OCI-LY1 (cell line): Measurements from ENCODE around the gene DLEC1.
"Not testable (repeated sequence)": the region's sequence is repeated elsewhere in the genome, so short reads cannot be mapped to it uniquely, and the experiment has no call there.

Experiments
- H2AFZ ChIP-seq: fragments of 200-600 bp; sonication (generic), shearing (Covaris generic); 2 replicates; pipeline ENCODE4 v1.6.0; 2014; ENCODE audit warnings: antibody characterized with exemption, mild to moderate bottlenecking, low read length
- H3F3A ChIP-seq: fragments of 200-600 bp; sonication (generic), shearing (Covaris generic); 2 replicates; pipeline ENCODE4 v1.6.0; 2014; ENCODE audit warnings: mild to moderate bottlenecking, antibody characterized with exemption, low read length, moderate library complexity; ENCODE audit not compliant: insufficient read depth
- H3K27ac ChIP-seq: fragments of 200-600 bp; sonication (generic); 2 replicates; pipeline ENCODE4 v1.5.1; 2014; ENCODE audit warnings: low read length, mixed run types, mild to moderate bottlenecking, low read depth; ENCODE audit not compliant: poor library complexity, severe bottlenecking
- H3K27me3 ChIP-seq: fragments of 200-600 bp; sonication (generic); 2 replicates; pipeline ENCODE4 v1.6.0; 2014; ENCODE audit warnings: antibody characterized with exemption, mild to moderate bottlenecking, low read length, moderate library complexity; ENCODE audit not compliant: insufficient read depth
- H3K36me3 ChIP-seq: fragments of 200-600 bp; sonication (generic); 2 replicates; pipeline ENCODE4 v1.6.1; 2014; ENCODE audit warnings: mild to moderate bottlenecking, antibody characterized with exemption, low read length, moderate library complexity, mixed read lengths; ENCODE audit not compliant: insufficient read depth
- H3K4me1 ChIP-seq: fragments of 200-600 bp; sonication (generic); 2 replicates; pipeline ENCODE4 v1.5.1; 2014; ENCODE audit warnings: mild to moderate bottlenecking, low read length, moderate library complexity; ENCODE audit not compliant: insufficient read depth, severe bottlenecking
- H3K4me2 ChIP-seq: fragments of 200-600 bp; sonication (generic), shearing (Covaris generic); 2 replicates; pipeline ENCODE4 v1.6.1; 2014; ENCODE audit warnings: low read length
- H3K4me3 ChIP-seq: fragments of 200-600 bp; sonication (generic); 2 replicates; pipeline ENCODE4 v1.5.1; 2014; ENCODE audit warnings: low read length, low read depth, mild to moderate bottlenecking, mixed read lengths; ENCODE audit not compliant: poor library complexity, severe bottlenecking
- H3K79me2 ChIP-seq: fragments of 200-600 bp; shearing (Covaris generic); 2 replicates; pipeline ENCODE4 v1.6.1; 2016; ENCODE audit warnings: mixed run types, low read length, mixed read lengths; ENCODE audit not compliant: insufficient read depth
- H3K9ac ChIP-seq: fragments of 200-600 bp; sonication (generic), shearing (Covaris generic); 2 replicates; pipeline ENCODE4 v1.6.1; 2014; ENCODE audit warnings: mild to moderate bottlenecking, low read length, mixed read lengths
- H3K9me2 ChIP-seq: fragments of 200-600 bp; sonication (generic), shearing (Covaris generic); 2 replicates; pipeline ENCODE4 v1.6.1; 2014; ENCODE audit warnings: low read depth, mild to moderate bottlenecking, low read length, mixed read lengths
- H3K9me3 ChIP-seq: fragments of 200-600 bp; shearing (Covaris generic); 2 replicates; pipeline ENCODE4 v1.6.1; 2014; ENCODE audit warnings: low read length, mixed read lengths
- H4K20me1 ChIP-seq: fragments of 200-600 bp; sonication (generic), shearing (Covaris generic); 2 replicates; pipeline ENCODE4 v1.6.0; 2016; ENCODE audit warnings: mild to moderate bottlenecking, low read length; ENCODE audit not compliant: insufficient read depth
- CTCF ChIP-seq: fragments of 200-600 bp; sonication (generic), shearing (Covaris generic); IDR thresholded peaks from 2 replicates; pipeline ENCODE4 v1.5.1; 2017; ENCODE audit warnings: mild to moderate bottlenecking, antibody characterized with exemption, low read length, moderate library complexity, mixed read lengths
- EZH2 ChIP-seq: fragments of 200-600 bp; sonication (generic), shearing (Covaris generic); IDR thresholded peaks from 2 replicates; pipeline ENCODE4 v1.8.0; 2017; ENCODE audit warnings: borderline replicate concordance, mixed run types, mild to moderate bottlenecking, antibody characterized with exemption, low read length, moderate library complexity, mixed read lengths

The DLEC1 gene

GRCh38 chr3:38131621-38132369 is 92.8 kb downstream of the DLEC1 start:
- Histone ChIP-seq H3F3A (no peaks in the 10 kb centered on the region), H3K4me1 (peaks cover 13% of the 10 kb centered on the region), H3K27me3 (no peaks in the 10 kb centered on the region), H3K4me3 (no peak overlapping the region), H4K20me1 (no peaks in the 10 kb centered on the region), H3K9me2 (no peaks in the 10 kb centered on the region), H3K9ac (no peak overlapping the region), H3K36me3 (peaks cover 61% of the 10 kb centered on the region), H3K79me2 (no peaks in the 10 kb centered on the region), H3K4me2 (no peak overlapping the region), H2AFZ (no peak overlapping the region), H3K9me3 (no peaks in the 10 kb centered on the region), H3K27ac (no peak overlapping the region)
- TF ChIP-seq CTCF (peak; percentile 83), EZH2 (no peak)

GRCh38 chr3:38133209-38133556 is 94.2 kb downstream of the DLEC1 start:
- no peak for TF ChIP-seq EZH2
- no peak for TF ChIP-seq CTCF
- Histone ChIP-seq H3K27ac (no peak overlapping the region), H3K9me2 (no peaks in the 10 kb centered on the region), H3K4me1 (peaks cover 21% of the 10 kb centered on the region), H3K4me2 (no peak overlapping the region), H4K20me1 (no peaks in the 10 kb centered on the region), H3K27me3 (no peaks in the 10 kb centered on the region), H3K4me3 (no peak overlapping the region), H3K9ac (no peak overlapping the region), H3F3A (no peaks in the 10 kb centered on the region), H2AFZ (no peak overlapping the region), H3K9me3 (no peaks in the 10 kb centered on the region), H3K79me2 (no peaks in the 10 kb centered on the region), H3K36me3 (peaks cover 50% of the 10 kb centered on the region)

- Histone ChIP-seq H3K9me3 (no peaks in the 10 kb centered on the region), H4K20me1 (no peaks in the 10 kb centered on the region), H3K4me1 (peaks cover 22% of the 10 kb centered on the region)
Observed at GRCh38 chr3:38133557-38134405, 94.8 kb downstream of the DLEC1 start.

GRCh38 chr3:38134517-38135143 is 95.6 kb downstream of the DLEC1 start:
- H3K9me3 ChIP-seq, H3K4me3 ChIP-seq, H2AFZ ChIP-seq, H3K9ac ChIP-seq, H3K4me2 ChIP-seq, H3K27ac ChIP-seq, H3F3A ChIP-seq, H3K79me2 ChIP-seq, H4K20me1 ChIP-seq, H3K27me3 ChIP-seq, H3K9me2 ChIP-seq: not testable (repeated sequence)
- Histone ChIP-seq H3K4me1 (peaks cover 29% of the 10 kb centered on the region), H3K36me3 (peaks cover 41% of the 10 kb centered on the region)

More at GRCh38 chr3:38133557-38134405, 94.8 kb downstream of the DLEC1 start:
- Histone ChIP-seq H3K4me2 (no peak overlapping the region), H3K79me2 (no peaks in the 10 kb centered on the region), H3F3A (no peaks in the 10 kb centered on the region), H3K27ac (no peak overlapping the region), H3K4me3 (no peak overlapping the region), H2AFZ (no peak overlapping the region), H3K27me3 (no peaks in the 10 kb centered on the region), H3K36me3 (peaks cover 50% of the 10 kb centered on the region), H3K9ac (no peak overlapping the region), H3K9me2 (no peaks in the 10 kb centered on the region)
- TF ChIP-seq EZH2 (no peak), CTCF (no peak)

- H3K4me3 ChIP-seq, result peak overlapping the region; percentile 94
- not testable (repeated sequence) for H4K20me1 ChIP-seq, H3K27me3 ChIP-seq, H3K79me2 ChIP-seq, H3K9me3 ChIP-seq, H3K9me2 ChIP-seq, H3F3A ChIP-seq, H2AFZ ChIP-seq
- peak overlapping the region; percentile 21 for H3K27ac ChIP-seq
- peaks cover 32% of the 10 kb centered on the region for H3K4me1 ChIP-seq
- peak overlapping the region; percentile 82 for H3K4me2 ChIP-seq
- peaks cover 36% of the 10 kb centered on the region for H3K36me3 ChIP-seq
- peak overlapping the region; percentile 83 for H3K9ac ChIP-seq
Observed at GRCh38 chr3:38135621-38136277, 96.7 kb downstream of the DLEC1 start.
